RWPE2 (cell line): ENCODE data around the gene TSTD2.

ENCODE experiments used
- ATAC-seq: fragments of 200-7000 bp; cut with Tn5 transposase; 3 replicates; pipeline ENCODE4 v1.9.1; 2021; ENCODE audit warnings: low read depth
- DNase-seq: peaks from one replicate; pipeline ENCODE4 v3.0.0-alpha.2; 2020; ENCODE audit warnings: low spot score
- H3K27ac ChIP-seq: fragments of 450-650 bp; 2 replicates; pipeline ENCODE4 v1.5.1; 2017; ENCODE audit warnings: mild to moderate bottlenecking; ENCODE audit not compliant: poor library complexity, severe bottlenecking
- H3K27me3 ChIP-seq: fragments of 250-450 bp; sonication (Bioruptor Pico); 2 replicates; pipeline ENCODE4 v1.5.1; 2021; ENCODE audit warnings: mild to moderate bottlenecking, moderate library complexity; ENCODE audit not compliant: insufficient read depth, poor library complexity, severe bottlenecking
- H3K36me3 ChIP-seq: fragments of 250-450 bp; sonication (Bioruptor Pico); 2 replicates; pipeline ENCODE4 v1.5.1; 2020; ENCODE audit warnings: low read depth, mild to moderate bottlenecking, moderate library complexity
- H3K4me1 ChIP-seq: fragments of 250-450 bp; sonication (Bioruptor Pico); 2 replicates; pipeline ENCODE4 v1.5.1; 2021; ENCODE audit warnings: mild to moderate bottlenecking, moderate library complexity; ENCODE audit not compliant: insufficient read depth, poor library complexity, severe bottlenecking
- H3K4me3 ChIP-seq: fragments of 250-450 bp; sonication (Bioruptor Pico); 2 replicates; pipeline ENCODE4 v1.5.1; 2021; ENCODE audit warnings: mild to moderate bottlenecking, moderate library complexity; ENCODE audit not compliant: severe bottlenecking
- H3K9me3 ChIP-seq: fragments of 250-450 bp; sonication (Bioruptor Pico); 2 replicates; pipeline ENCODE4 v1.5.1; 2021; ENCODE audit warnings: mild to moderate bottlenecking, moderate library complexity; ENCODE audit not compliant: severe bottlenecking
- CTCF ChIP-seq: fragments of 450-650 bp; IDR thresholded peaks from one replicate; pipeline ENCODE4 v1.5.1; 2017; ENCODE audit warnings: mild to moderate bottlenecking, moderate library complexity; ENCODE audit not compliant: poor library complexity, severe bottlenecking

Gene TSTD2

GRCh38 chr9:97556721-97557605 lies 76.2 kb downstream of the TSTD2 start:
- Histone ChIP-seq H3K36me3 (no peaks in the 10 kb centered on the region), H3K27ac (no peak overlapping the region), H3K4me3 (no peak overlapping the region), H3K27me3 (peaks cover 13% of the 10 kb centered on the region), H3K4me1 (no peaks in the 10 kb centered on the region), H3K9me3 (no peaks in the 10 kb centered on the region)
- ATAC-seq (no peak), DNase-seq (no peak)
- no peak for TF ChIP-seq CTCF

GRCh38 chr9:97556036-97556720 lies 77.0 kb downstream of the TSTD2 start:
- Histone ChIP-seq H3K27me3 (peaks cover 13% of the 10 kb centered on the region), H3K36me3 (no peaks in the 10 kb centered on the region), H3K9me3 (no peaks in the 10 kb centered on the region), H3K4me3 (no peak overlapping the region), H3K4me1 (no peaks in the 10 kb centered on the region), H3K27ac (no peak overlapping the region)
- DNase-seq (no peak), ATAC-seq (no peak)
- TF ChIP-seq CTCF, result no peak

DNA sequence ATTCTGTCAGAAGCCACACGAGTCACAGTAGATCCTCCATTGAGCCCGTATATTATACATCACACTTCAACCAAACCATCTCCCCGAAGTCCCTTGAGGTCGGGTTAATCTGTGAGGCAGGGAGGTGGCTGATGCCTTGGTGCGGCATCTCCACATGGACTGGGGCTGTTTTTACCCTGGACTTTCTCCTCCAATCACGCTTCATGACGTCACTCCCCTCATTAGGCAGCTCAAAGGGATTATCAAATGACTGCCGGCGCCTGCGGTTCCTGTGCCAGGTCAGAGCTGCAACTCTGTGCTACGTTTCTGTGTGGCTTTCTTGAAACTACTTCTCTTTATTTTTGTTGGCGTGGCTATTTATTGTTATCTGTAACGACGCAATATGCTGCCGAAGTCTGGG lies 78.0 kb downstream of the TSTD2 start:
- TF ChIP-seq CTCF, result no peak
- H3K4me1 ChIP-seq, result no peaks in the 10 kb centered on the region

GRCh38 chr9:97554566-97555075 lies 78.5 kb downstream of the TSTD2 start:
- no peak for TF ChIP-seq CTCF
- no peak overlapping the region for H3K27ac ChIP-seq
- no peaks in the 10 kb centered on the region for H3K9me3 ChIP-seq

More for the DNA sequence above, 78.0 kb downstream of the TSTD2 start:
- Histone ChIP-seq H3K9me3 (no peaks in the 10 kb centered on the region), H3K4me3 (no peak overlapping the region), H3K36me3 (no peaks in the 10 kb centered on the region), H3K27me3 (peaks cover 13% of the 10 kb centered on the region), H3K27ac (no peak overlapping the region)
- ATAC-seq, result no peak
- no peak for DNase-seq

DNA sequence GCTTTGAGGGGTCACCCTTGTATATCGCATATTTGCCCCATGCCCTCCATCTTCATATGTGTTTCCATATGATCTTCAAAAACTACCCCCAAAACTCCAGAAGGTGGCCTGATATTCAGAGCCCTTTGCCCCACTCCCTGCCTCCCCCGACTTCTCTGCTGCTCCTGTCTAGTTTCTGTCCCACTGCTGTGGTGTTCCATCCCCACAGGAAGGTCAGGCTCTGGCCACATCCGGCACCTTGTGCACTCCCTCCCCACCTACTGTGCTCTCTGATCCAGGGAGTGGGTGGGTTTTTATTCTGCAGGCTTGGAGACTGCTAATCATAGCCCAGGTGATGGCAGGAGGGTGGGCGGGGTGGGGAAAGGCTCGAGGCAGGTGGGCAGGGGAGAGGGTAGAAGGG lies 79.3 kb downstream of the TSTD2 start:
- no peak overlapping the region for H3K27ac ChIP-seq
- H3K4me3 ChIP-seq, result no peak overlapping the region
- H3K4me1 ChIP-seq, result no peaks in the 10 kb centered on the region
- ATAC-seq (no peak), DNase-seq (no peak)
- no peaks in the 10 kb centered on the region for H3K36me3 ChIP-seq
- peaks cover 13% of the 10 kb centered on the region for H3K27me3 ChIP-seq
- no peak for TF ChIP-seq CTCF
- H3K9me3 ChIP-seq, result no peaks in the 10 kb centered on the region

More at GRCh38 chr9:97554566-97555075, 78.5 kb downstream of the TSTD2 start:
- no peak for ATAC-seq
- Histone ChIP-seq H3K27me3 (peaks cover 13% of the 10 kb centered on the region), H3K4me1 (no peaks in the 10 kb centered on the region), H3K36me3 (no peaks in the 10 kb centered on the region), H3K4me3 (no peak overlapping the region)
- no peak for DNase-seq
